Measurements from ENCODE around the gene JDP2.

JDP2 gene

GRCh38 chr14:75395862-75396261 is 32.0 kb upstream of the JDP2 start:
- TF ChIP-seq OVOL3 (tag by site-specific recombination; IDR thresholded peaks at IDR 0.05): no peak
- peak; percentile 12; the same call in 1 of the 2 replicates for TF ChIP-seq ZIC2 (tag by site-specific recombination; IDR thresholded peaks at IDR 0.05)
- CTCF ChIA-PET: no interaction called here
- Histone ChIP-seq H3K4me1 (ENCODE audit: control insufficient read depth, insufficient read depth, low read length) (peaks cover 5% of the 10 kb centered on the region; the same call in 1 of the 2 replicates), H3K27ac (ENCODE audit: extremely low read depth, low read depth, low read length) (no peak overlapping the region), H3K36me3 (ENCODE audit: control insufficient read depth in 2 of 2, insufficient read depth in 1 of 2, low read length in 2 of 2) (no peaks in the 10 kb centered on the region), H3K4me3 (ENCODE audit: low read depth, low read length) (no peak overlapping the region), H3K9me3 (ENCODE audit: control insufficient read depth, insufficient read depth, low read depth, low read length) (no peaks in the 10 kb centered on the region)
- POLR2A ChIA-PET: no interaction called here

- TF ChIP-seq HOXD13 (CRISPR knock-in tag; IDR thresholded peaks at IDR 0.05; ENCODE audit: borderline replicate concordance): no peak
- TF ChIP-seq ZNF266 (tag by site-specific recombination; IDR thresholded peaks at IDR 0.05; ENCODE audit: low read depth): no peak
- no peak for TF ChIP-seq KLF17 (tag by site-specific recombination; IDR thresholded peaks at IDR 0.05)
- TF ChIP-seq SP3 (tag by site-specific recombination; IDR thresholded peaks at IDR 0.05): no peak
- TF ChIP-seq ZIC2 (tag by site-specific recombination; IDR thresholded peaks at IDR 0.05): no peak
- no peak for TF ChIP-seq ATF2 (tag by site-specific recombination; IDR thresholded peaks at IDR 0.05; ENCODE audit: low read depth)
- no peak for TF ChIP-seq ZNF830 (tag by site-specific recombination; IDR thresholded peaks at IDR 0.05; ENCODE audit: low read depth)
- no peak for TF ChIP-seq ZNF221 (tag by site-specific recombination; IDR thresholded peaks at IDR 0.05; ENCODE audit: borderline replicate concordance)
- no peak for TF ChIP-seq ZBTB49 (tag by site-specific recombination; IDR thresholded peaks at IDR 0.05; ENCODE audit: low read depth)
- no peak for TF ChIP-seq ZNF133 (tag by site-specific recombination; IDR thresholded peaks at IDR 0.05)
- TF ChIP-seq KLF1 (tag by site-specific recombination; IDR thresholded peaks at IDR 0.05): no peak
- no peak for TF ChIP-seq CTCF (tag by site-specific recombination; IDR thresholded peaks at IDR 0.05)
- TF ChIP-seq ZNF280C (tag by site-specific recombination; IDR thresholded peaks at IDR 0.05): no peak
- Histone ChIP-seq H3K4me3 (ENCODE audit: low read depth, low read length) (no peak overlapping the region), H3K27ac (ENCODE audit: extremely low read depth, low read depth, low read length) (no peak overlapping the region), H3K36me3 (ENCODE audit: control insufficient read depth in 2 of 2, insufficient read depth in 1 of 2, low read length in 2 of 2) (no peaks in the 10 kb centered on the region), H3K4me1 (ENCODE audit: control insufficient read depth, insufficient read depth, low read length) (peaks cover 5% of the 10 kb centered on the region; the same call in 1 of the 2 replicates), H3K9me3 (ENCODE audit: control insufficient read depth, insufficient read depth, low read depth, low read length) (no peaks in the 10 kb centered on the region)
- POLR2A ChIA-PET: no interaction called here
- CTCF ChIA-PET: no interaction called here
Measured at GRCh38 chr14:75399321-75399720, 28.5 kb upstream of the JDP2 start.

Measured in HEK293 (cell line).